GM19023 (cell line): ENCODE results near the gene MISP.

Experiments used
- ATAC-seq: cut with Tn5 transposase; IDR thresholded peaks from one replicate; pipeline ENCODE4 v1.9.1; 2021; ENCODE audit warnings: mild to moderate bottlenecking, moderate library complexity; ENCODE audit not compliant: unreplicated experiment

MISP gene

GRCh38 chr19:806815-807421 is 56.0 kb downstream of the MISP start:
- ATAC-seq = no peak

DNA sequence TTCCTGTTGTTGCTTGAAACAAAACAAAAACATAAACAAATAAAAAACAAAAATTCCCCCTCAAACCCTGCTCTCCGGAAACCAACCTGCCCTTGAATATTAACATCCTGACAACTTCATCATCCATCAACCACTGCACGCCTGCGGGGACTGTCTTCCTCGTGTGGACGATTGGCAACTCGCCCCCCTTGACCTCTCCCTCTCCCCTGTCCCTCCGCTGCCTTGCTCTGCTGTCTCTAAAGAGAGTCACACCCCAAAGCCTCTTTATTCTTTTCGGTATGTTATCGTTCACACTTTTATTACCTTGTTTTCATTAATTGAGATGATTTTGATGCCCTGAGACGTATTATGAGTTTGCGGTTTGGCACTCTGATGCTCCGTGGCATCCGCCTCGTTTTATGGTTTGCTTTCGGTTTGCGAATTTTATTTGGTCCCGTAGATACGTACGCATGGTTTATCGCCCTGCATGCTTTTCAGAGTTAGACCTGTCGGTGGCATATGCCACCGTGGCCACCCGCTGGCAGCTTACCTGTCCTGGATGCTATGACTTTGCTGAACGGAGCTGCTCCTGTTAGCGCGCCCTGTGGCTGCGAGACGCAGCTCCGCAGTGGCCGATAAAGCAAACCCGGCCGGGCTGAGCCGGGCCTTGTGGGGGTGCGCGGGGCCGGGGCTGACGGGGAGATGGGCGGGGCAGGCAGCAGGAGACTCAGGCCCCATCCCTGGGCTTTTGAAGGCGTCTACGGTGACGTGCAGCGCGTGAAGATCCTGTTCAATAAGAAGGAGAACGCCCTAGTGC is 56.9 kb downstream of the MISP start:
- ATAC-seq = no peak

- no peak for ATAC-seq
These were observed 57.5 kb downstream of the MISP start for GRCh38 chr19:808423-808775.

DNA sequence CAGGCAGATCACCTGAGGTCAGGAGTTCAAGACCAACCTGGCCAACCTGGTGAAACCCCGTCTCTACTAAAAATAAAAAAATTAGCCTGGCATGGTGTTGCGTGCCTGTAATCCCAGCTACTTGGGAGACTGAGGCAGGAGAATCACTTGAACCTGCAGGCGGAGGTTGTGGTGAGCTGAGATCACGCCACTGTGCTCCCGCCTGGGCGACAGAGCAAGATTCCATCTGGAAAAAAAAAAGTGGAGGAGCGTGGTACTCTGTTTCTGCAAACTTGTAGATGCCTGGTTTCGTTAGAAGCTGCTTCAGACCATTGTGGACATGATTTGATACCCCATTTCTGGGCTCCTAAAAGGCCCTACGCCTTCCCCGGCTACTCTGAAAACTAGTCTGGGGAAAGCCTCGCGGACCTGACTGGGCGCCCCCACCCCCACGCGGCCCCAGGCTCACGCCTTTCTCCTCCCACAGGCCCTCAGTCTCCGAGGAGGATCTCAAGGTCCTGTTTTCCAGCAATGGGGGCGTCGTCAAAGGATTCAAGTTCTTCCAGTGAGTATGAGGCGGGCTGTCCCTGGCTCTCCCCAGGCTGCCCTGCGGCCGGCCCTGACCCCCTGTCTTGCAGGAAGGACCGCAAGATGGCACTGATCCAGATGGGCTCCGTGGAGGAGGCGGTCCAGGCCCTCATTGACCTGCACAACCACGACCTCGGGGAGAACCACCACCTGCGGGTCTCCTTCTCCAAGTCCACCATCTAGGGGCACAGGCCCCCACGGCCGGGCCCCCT is 59.4 kb downstream of the MISP start:
- ATAC-seq = no peak

- no peak for ATAC-seq
These were observed 60.1 kb downstream of the MISP start for GRCh38 chr19:810883-811489.

- ATAC-seq = no peak
These were observed 60.7 kb downstream of the MISP start for GRCh38 chr19:811506-812048.

DNA sequence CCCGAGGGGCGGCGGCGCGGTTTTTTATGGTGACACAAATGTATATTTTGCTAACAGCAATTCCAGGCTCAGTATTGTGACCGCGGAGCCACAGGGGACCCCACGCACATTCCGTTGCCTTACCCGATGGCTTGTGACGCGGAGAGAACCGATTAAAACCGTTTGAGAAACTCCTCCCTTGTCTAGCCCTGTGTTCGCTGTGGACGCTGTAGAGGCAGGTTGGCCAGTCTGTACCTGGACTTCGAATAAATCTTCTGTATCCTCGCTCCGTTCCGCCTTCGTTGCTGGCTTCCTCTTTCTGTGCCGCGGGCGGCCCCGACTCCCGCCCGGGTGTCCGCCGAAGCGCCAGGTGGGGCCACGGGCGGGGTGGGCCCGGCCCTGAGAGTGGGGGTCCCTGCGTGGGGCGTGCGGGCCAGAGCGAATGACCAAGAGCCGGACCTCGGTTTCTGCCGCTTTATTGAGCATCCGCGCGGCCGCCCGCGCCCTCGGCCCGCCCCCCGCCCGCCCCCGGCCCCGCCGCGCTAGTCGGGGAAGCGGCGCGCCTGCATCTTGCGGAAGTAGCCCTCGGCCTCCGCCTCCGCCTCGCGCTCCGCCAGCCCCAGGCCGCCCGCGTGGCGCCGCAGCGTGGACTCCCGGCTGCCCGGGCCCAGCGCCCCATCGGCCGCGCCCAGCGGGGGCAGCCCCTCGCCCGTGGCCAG is 61.3 kb downstream of the MISP start:
- no peak for ATAC-seq

DNA sequence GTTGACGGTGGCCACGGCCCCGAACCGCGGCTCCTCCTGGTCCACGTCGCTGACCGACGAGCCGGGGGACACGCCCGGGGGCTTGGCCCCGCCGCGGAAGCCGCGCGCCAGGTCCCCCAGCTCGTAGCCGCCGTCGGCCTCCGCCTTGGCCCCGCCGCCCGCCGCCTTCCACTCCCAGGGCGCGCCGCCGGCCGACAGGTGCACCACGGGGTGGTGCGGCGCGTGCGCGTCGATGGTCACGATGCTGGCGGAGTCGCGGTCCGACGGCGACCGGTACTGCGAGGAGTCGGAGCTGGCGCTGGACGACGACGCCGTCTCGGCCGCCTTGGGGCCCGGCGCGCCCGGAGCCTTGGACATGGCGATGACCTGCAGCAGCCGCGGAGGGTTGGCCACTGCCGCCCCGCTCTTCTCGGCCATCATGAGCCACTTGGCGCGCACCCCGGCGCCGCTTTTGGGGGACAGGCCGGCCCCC is 61.9 kb downstream of the MISP start:
- ATAC-seq = no peak

DNA sequence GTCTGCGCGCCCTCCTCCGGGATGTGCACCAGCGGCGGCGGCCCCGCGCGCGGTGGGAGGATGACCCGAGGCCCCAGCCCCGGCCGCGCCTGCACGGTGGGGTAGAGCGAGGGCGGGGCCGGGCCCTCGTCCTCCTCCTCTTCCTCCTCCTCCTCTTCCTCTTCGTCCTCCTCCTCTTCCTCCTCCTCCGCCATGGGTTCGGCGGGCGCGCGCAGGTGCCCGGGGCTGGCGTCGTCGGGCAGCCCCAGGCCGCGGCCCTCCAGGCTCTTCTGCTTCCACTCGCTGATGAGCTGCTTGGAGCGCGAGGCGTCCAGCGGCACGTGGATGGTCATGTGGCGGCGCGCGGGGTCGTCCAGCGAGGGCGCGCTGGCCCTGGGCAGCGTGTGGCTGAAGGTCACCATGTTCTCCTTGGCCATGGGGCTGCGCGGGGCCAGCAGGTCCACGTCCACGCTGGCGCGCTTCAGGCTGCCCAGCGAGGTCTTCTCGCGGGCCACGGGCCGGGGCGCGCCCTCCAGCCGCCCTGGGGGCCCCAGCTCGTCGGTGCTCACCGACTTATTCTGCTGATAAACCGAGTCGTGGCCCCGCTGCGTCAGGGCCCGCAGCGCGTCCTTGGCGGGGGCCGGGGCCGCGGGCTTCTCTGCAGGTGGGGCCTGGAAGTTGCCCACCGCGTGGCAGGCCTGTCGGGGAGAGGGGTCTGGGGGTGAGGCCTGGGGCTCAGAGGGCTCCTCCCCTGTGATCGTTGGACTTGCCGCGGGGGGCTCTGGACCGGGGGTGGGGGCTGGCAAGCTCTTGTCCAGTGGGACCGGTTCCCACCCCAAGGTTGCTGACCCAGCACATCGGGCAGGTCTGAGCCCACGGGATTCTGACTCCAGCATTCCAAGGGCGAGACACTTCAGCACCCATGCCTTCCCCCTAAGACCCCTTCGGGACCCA is 62.6 kb downstream of the MISP start:
- ATAC-seq = no peak
